LNCaP clone FGC (cell line): Measurements from ENCODE around the gene FXYD6.
"Not testable (repeated sequence)": the region's sequence is repeated elsewhere in the genome, so short reads cannot be mapped to it uniquely, and the experiment has no call there.

Experiments used
- DNase-seq: peaks from one replicate; pipeline ENCODE4 v3.0.0-alpha.2; 2011; ENCODE audit warnings: low read depth
- H3K4me3 ChIP-seq: 2 replicates; pipeline ENCODE4 v1.5.1; 2011; ENCODE audit warnings: mild to moderate bottlenecking, low read depth, low read length, control low read depth
- TF ChIP-seq, protein P1 (sequence below): IDR thresholded peaks from 2 replicates; pipeline ENCODE4 v1.5.1; 2012; ENCODE audit warnings: mild to moderate bottlenecking; ENCODE audit not compliant: control insufficient read depth, insufficient read depth; ENCODE audit errors: extremely low read depth

The FXYD6 gene, protein sequence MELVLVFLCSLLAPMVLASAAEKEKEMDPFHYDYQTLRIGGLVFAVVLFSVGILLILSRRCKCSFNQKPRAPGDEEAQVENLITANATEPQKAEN

DNA sequence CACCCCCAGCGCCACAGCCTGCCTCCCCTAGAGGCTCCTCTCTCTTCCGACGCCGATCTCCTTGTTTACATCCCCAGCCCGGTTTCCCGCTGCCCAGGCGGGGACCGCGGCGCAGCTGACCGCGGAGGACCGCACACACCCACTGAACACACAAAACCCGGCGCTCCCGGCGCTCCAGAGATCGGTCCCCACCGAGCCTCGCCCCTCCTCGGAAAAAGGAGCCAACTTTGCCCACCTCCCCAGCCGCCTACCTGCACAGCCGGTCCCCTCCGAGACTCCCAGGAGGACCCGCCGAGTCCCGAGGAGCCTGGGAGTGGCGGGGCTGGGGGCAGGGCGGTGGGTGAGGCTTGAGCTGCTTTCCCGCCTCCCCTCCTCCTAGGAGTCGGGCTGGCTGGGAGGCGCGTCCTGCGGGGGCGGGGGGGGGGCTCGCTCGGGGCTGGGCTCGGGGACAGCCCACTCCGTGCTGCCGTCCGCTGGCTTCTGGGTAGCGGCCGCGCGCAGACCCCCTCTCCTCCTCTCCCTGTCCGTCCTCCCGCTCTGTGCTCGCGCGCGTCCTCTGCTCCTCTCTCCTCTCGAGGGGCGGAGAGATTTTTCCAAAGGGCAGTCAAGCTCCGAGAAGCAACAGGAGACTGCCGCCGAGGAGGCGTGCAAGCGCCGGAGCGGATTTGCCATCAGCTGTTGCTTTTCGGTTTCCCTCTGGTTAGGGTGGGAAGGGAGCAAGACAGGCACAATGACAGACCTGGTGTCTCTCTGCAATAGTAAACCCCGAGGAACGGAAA is at the start of gene FXYD6:
FXYD6 (minus strand) TSS at position 318 of the 779 bp plus-strand sequence. CDS start 33,882 bp downstream, outside the sequence.
- H3K4me3 ChIP-seq: peak within 1 kb of the TSS; percentile 23; the same call in 1 of the 2 replicates
- TF ChIP-seq, protein P1, sequence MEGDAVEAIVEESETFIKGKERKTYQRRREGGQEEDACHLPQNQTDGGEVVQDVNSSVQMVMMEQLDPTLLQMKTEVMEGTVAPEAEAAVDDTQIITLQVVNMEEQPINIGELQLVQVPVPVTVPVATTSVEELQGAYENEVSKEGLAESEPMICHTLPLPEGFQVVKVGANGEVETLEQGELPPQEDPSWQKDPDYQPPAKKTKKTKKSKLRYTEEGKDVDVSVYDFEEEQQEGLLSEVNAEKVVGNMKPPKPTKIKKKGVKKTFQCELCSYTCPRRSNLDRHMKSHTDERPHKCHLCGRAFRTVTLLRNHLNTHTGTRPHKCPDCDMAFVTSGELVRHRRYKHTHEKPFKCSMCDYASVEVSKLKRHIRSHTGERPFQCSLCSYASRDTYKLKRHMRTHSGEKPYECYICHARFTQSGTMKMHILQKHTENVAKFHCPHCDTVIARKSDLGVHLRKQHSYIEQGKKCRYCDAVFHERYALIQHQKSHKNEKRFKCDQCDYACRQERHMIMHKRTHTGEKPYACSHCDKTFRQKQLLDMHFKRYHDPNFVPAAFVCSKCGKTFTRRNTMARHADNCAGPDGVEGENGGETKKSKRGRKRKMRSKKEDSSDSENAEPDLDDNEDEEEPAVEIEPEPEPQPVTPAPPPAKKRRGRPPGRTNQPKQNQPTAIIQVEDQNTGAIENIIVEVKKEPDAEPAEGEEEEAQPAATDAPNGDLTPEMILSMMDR: no peak
- DNase-seq: no peak

DNA sequence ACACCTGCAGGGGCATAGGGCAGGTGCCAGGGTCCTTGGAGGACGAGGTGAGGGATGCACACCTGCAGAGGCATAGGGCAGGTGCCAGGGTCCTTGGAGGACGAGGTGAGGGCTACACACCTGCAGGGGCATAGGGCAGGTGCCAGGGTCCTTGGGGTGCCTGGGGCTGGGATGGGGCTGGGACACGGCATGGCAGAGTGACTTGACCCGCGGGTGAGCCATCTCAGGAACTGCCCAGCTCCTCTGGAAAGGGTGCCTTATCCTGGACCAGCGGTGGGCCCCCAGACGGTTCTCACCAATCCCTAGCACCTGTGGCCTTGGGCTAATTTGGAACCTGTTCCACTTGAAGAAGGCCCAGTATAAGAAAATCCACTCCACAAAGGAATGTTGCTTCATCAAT is 49.7 kb upstream of the FXYD6 start:
- DNase-seq, H3K4me3 ChIP-seq: not testable (repeated sequence)

GRCh38 chr11:117925198-117925925 is 48.9 kb upstream of the FXYD6 start:
- TF ChIP-seq, protein P1: no peak
- H3K4me3 ChIP-seq: no peak overlapping the region
- no peak for DNase-seq

GRCh38 chr11:117924631-117925170 is 48.2 kb upstream of the FXYD6 start:
- H3K4me3 ChIP-seq: no peak overlapping the region
- TF ChIP-seq, protein P1: no peak
- DNase-seq: no peak

DNA sequence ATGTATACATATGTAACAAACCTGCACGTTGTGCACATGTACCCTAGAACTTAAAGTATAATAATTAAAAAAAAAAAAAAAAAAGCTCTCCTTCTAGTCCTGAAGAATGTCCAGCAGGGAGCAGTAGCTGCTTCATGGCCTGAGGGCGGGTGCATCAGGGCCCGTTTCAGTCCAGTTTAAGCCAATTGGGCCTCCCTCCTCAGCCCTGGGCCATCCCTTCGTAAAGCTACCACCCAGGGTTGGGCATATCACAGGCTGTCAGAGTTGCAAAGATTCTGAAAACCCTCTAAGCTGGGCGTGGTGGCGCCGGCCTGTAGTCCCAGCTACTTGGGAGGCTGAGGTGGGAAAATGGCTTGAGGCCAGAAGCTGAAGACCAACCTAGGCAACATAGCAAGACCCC is 47.3 kb upstream of the FXYD6 start:
- TF ChIP-seq, protein P1: no peak
- H3K4me3 ChIP-seq: no peak overlapping the region
- no peak for DNase-seq

DNA sequence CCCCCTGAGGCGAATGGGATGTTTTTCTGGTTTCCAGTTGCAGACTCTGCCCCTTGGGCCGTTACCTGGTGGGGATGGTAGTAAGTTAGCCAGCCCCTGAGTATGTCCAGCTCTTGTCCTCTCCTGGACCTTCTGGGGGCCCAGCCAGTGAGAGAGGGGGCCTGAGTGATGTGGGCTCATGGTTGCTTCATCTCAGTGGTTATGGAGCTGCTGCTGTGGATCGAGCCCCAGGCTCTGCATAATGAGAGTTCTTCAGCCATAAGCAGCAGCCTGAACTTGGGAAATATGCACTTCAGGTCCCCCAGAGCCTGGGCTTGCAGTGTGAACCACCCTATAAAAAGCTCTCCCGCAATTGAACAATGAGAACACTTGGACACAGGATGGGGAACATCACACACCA is 46.8 kb upstream of the FXYD6 start:
- no peak for DNase-seq
- TF ChIP-seq, protein P1: no peak
- H3K4me3 ChIP-seq: no peak overlapping the region

DNA sequence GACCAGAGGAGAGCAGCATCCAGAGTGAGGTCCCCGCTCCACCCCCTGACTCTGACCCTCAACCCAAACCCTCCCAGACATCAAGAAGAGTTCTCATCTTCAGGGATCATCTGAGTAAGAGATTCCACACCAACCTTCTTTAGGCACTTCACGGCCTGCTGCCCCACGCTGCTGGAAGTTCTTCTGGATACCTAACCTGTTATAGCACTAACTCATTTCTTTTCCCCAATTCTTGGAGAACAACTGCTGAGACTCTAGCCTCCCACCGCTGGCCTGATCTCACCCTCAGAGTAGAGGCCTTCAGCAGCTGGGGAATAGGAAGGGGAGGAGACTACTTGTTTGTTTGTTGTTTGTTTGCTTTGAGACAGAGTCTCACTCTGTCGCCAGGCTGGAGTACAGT is 45.4 kb upstream of the FXYD6 start:
- DNase-seq: no peak
- TF ChIP-seq, protein P1: no peak
- H3K4me3 ChIP-seq: no peak overlapping the region
